Measurements from ENCODE around the gene COL18A1.
"Not testable (repeated sequence)": the region's sequence is repeated elsewhere in the genome, so short reads cannot be mapped to it uniquely, and the experiment has no call there.

The COL18A1 gene

DNA sequence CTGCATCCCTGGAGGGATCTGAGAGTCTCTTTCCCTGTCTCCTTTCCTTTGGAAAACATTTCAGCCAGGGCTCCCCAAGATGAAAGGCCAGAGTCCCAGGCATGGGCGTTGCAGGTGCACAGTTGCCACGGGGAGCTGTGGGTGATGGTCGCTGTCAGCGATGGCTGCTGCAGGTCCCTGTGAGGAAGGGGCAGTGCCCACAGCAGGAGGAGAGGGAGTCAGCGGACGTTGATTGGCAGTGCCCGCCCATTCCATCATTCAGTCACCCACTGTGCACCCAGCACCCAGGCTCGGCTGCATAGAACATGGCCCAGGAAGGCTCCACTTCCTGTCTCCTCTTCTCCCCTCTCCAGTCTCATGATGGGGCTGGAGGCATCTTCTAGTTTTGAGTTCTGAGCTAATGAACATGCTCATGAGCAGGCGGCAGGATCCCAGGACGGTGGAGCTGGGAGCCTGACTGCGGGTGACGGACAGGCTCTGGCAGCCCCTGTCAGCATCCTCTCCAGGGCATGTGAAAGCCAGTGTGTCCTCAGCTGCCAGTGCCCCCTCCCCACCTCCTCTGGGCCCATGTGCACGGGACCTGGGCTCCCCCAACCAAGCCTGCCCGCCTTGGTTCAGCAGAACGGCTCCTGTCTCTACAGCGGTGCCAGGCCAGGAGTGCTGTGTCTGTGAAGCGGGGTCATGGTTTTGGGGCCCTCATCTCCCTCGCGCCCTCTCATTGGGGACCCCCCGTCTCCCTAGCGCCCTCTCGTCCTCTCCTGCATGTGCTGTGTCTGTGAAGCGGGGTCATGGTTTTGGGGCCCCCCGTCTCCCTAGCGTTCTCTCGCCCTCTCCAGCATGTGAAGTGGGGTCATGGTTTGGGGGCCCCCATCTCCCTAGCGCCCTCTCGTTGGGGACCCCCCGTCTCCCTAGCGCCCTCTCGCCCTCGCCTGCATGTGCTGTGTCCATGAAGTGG is 24.5 kb downstream of the COL18A1 start:
- no peak for DNase-seq

GRCh38 chr21:45430521-45431501 is 25.8 kb downstream of the COL18A1 start:
- DNase-seq: no peak

DNA sequence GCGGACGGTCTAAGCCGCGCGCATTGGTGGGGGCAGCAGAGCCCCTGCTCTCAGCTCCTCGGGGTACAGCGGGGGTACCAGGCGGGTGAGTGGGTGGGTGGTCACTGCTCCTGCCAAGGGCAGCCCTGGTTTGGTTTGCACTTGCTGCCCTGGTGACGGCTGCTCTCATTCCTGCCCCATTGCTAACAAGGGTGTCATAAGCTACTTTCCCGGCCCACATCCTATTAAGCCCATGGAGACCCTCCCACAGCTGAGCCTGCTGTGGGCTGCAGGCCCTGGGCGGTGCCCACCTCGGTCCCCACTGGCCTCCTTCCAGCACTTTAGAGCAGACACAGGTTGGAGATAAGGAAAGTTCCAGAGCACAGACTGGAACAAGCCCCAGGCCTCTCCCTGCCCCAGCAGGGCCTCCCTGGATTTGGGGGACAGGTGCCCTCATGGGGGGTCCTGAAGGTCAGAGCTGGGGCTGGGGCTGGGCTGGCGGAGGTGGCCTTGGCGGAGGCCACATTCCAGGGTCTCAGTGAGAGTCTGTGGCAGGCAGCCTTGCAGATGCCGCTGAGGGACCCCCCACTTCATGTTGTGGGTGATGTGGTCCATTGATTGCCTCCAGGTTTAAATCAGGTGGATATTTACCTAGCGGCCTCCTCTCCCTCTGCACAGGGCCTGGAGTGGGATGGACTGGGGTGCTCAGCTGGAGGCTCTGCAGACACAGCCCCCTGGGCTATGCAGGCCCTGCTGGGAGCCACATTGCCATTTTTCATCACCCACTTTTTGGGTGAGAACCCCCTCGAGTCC is 27.0 kb downstream of the COL18A1 start:
- no peak for DNase-seq

- DNase-seq: no peak
Measured at GRCh38 chr21:45432575-45433255, 27.8 kb downstream of the COL18A1 start.

- DNase-seq: no peak
Measured at GRCh38 chr21:45433301-45433700, 28.3 kb downstream of the COL18A1 start.

DNA sequence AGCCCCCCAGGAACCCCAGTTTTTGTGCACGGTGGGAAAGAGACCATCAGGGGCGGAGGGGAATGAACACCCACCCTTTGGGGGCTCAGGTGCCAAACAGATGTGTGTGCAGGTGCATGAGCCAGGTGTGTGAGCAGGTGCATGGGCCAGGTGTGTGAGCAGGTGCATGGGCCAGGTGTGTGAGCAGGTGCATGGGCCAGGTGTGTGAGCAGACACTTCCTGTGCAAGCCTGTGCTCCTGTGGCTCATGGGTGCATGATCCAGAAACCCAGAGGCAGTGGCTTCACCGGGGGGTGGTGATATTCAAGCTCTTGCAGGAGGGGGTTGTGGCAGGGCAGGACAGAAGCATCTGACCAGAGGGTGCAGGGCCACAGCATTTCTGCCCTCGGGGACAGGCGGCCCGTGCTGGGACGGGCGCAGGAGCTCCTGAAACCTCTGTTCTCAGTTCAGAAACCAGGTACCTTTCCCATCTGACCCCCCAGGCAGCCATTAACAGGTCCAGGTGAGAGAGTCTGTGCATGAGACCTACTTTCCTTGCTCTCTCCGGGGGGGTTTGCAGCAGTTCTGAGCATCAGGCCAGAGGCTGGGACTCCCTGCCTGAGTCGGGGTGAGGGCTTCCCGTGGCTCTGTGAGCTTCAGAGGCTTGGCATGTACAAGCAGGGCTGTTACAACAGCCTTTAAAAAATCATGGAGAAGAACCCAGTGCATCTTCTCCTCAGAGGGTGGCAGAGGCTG is 29.1 kb downstream of the COL18A1 start:
- no peak for DNase-seq

- no peak for DNase-seq
Measured at GRCh38 chr21:45434645-45435217, 29.8 kb downstream of the COL18A1 start.

GRCh38 chr21:45435405-45435981 is 30.5 kb downstream of the COL18A1 start:
- no peak for DNase-seq

GRCh38 chr21:45436351-45437065 is 31.5 kb downstream of the COL18A1 start:
- no peak for DNase-seq

- DNase-seq: not testable (repeated sequence)
Measured at GRCh38 chr21:45437844-45438243, 32.9 kb downstream of the COL18A1 start.

GRCh38 chr21:45438391-45439145 is 33.6 kb downstream of the COL18A1 start:
- DNase-seq: no peak

DNA sequence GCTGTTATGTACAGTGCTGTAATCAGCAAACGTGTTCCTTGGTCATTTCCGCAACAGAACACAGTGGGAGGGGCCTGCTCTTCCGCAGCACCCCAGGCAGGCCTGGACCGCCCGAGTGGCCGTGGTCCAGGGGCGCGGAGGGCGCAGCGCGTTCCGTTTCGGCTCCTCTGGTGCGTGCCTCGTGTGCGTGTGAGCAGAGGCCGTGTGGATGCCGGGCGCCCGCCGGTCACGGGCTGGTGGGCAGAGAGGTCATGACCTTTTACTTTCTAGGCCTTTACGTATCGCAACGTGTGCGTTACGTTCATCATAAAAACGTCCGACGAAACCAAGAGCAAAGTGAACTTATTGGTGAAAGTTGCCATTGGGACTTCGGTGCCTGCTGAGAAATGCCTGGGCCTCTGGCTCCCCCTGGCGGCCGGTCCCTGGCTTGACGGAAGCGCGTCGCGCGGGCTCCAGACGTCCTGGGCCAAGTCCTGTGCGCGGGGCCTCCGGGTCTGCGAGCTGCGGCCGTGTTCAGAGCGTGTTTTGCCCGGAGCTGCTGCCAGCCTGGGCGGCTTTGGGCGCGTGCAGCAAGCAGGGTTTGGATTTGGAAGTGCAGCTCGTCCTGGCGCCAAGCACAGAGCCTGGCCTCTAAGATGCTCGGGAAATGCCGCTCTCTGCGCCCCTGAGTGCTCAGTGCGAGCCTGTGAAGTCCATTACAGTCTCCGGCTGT is 34.4 kb downstream of the COL18A1 start:
- DNase-seq: peak; percentile 72 to 90 (median 87)

DNA sequence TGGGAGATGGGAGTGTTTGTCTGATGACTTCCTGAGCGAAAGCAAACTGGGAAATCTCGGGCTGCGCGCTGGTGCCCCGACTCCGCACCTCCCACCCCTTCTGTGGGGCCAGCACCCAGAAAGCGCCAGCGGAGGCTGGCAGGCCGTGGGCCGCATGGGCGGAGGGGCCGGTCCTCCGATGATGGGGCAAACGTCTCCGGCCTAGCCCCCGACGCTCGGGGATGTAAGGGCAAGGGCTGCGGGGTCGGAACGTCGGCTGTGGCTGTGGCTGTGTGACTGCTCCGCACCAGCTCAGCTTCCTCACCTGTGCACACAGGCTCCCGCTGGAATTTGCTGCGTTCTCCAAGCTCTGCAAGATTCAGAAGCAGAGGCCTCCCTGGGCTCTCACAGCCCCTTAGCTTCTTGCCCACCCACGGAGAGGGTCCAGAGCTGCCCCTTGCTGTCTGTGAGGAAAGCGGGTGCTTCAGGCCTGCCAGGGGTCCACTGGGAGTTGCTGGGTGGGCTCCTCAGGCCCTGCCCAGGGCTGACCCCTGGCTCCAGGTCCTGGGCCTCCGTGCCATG is 35.0 kb downstream of the COL18A1 start:
- no peak for DNase-seq

- DNase-seq: no peak
Measured at GRCh38 chr21:45440736-45441350, 35.9 kb downstream of the COL18A1 start.

DNA sequence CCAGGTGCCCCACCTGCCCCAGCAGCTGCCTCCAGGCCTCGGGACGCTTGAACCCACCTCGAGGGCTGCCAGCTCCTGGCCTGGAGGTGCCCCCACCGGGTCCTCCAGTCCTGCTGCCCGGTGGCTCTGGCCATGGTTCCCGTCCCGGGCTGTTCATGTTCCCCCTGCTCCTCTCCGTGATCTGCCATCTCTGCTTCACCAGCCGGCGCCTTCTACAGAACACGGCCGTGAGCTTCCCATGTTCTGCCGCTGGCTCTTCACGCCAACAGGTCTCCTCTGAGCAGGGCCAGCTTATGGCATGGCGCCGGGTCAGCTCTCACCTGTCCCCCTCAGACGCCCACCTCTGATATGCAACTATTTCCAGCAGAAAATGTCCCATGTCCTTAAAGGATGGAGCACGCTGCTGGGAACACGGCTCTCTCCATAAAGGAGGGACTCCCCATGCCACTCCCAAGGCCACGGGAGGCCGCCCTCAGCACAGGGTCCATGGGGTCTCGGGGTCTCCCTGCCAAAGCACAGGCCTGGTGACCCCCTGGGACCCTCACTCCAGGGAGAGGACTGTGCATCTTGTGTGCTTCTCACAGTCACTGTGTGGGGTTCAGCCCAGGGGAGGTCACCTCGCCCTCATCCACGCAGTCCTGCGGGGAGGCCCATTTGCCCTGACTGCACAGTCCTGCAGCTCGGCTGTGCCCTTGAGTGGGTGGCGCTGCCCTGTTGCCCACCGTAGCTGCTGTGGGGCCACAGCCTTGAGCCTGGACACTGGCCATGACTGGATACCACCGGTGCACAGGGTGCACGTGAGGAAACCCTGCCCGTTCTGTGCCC is 36.7 kb downstream of the COL18A1 start:
- no peak for DNase-seq

- DNase-seq: no peak
Measured at GRCh38 chr21:45442276-45442675, 37.3 kb downstream of the COL18A1 start.
